RWPE2 (cell line): Measurements from ENCODE around the gene WDR93.

Experiments used
- ATAC-seq: fragments of 200-7000 bp; cut with Tn5 transposase; 3 replicates; pipeline ENCODE4 v1.9.1; 2021; ENCODE audit warnings: low read depth
- DNase-seq: peaks from one replicate; pipeline ENCODE4 v3.0.0-alpha.2; 2020; ENCODE audit warnings: low spot score
- H3K27ac ChIP-seq: fragments of 450-650 bp; 2 replicates; pipeline ENCODE4 v1.5.1; 2017; ENCODE audit warnings: mild to moderate bottlenecking; ENCODE audit not compliant: poor library complexity, severe bottlenecking
- H3K27me3 ChIP-seq: fragments of 250-450 bp; sonication (Bioruptor Pico); 2 replicates; pipeline ENCODE4 v1.5.1; 2021; ENCODE audit warnings: mild to moderate bottlenecking, moderate library complexity; ENCODE audit not compliant: insufficient read depth, poor library complexity, severe bottlenecking
- H3K36me3 ChIP-seq: fragments of 250-450 bp; sonication (Bioruptor Pico); 2 replicates; pipeline ENCODE4 v1.5.1; 2020; ENCODE audit warnings: low read depth, mild to moderate bottlenecking, moderate library complexity
- H3K4me1 ChIP-seq: fragments of 250-450 bp; sonication (Bioruptor Pico); 2 replicates; pipeline ENCODE4 v1.5.1; 2021; ENCODE audit warnings: mild to moderate bottlenecking, moderate library complexity; ENCODE audit not compliant: insufficient read depth, poor library complexity, severe bottlenecking
- H3K4me3 ChIP-seq: fragments of 250-450 bp; sonication (Bioruptor Pico); 2 replicates; pipeline ENCODE4 v1.5.1; 2021; ENCODE audit warnings: mild to moderate bottlenecking, moderate library complexity; ENCODE audit not compliant: severe bottlenecking
- H3K9me3 ChIP-seq: fragments of 250-450 bp; sonication (Bioruptor Pico); 2 replicates; pipeline ENCODE4 v1.5.1; 2021; ENCODE audit warnings: mild to moderate bottlenecking, moderate library complexity; ENCODE audit not compliant: severe bottlenecking
- CTCF ChIP-seq: fragments of 450-650 bp; IDR thresholded peaks from one replicate; pipeline ENCODE4 v1.5.1; 2017; ENCODE audit warnings: mild to moderate bottlenecking, moderate library complexity; ENCODE audit not compliant: poor library complexity, severe bottlenecking

The WDR93 gene

GRCh38 chr15:89669309-89669865 lies 21.2 kb upstream of the WDR93 start:
- no peak for TF ChIP-seq CTCF
- Histone ChIP-seq H3K27ac (no peak overlapping the region), H3K27me3 (no peaks in the 10 kb centered on the region), H3K4me1 (peaks cover 6% of the 10 kb centered on the region), H3K36me3 (no peaks in the 10 kb centered on the region), H3K9me3 (no peaks in the 10 kb centered on the region), H3K4me3 (no peak overlapping the region)
- DNase-seq, result no peak
- no peak for ATAC-seq

GRCh38 chr15:89669941-89670340 lies 20.7 kb upstream of the WDR93 start:
- H3K4me3 ChIP-seq, result no peak overlapping the region
- H3K27me3 ChIP-seq, result no peaks in the 10 kb centered on the region

GRCh38 chr15:89670971-89671560 lies 19.5 kb upstream of the WDR93 start:
- H3K4me1 ChIP-seq, result no peaks in the 10 kb centered on the region
- no peak overlapping the region for H3K27ac ChIP-seq
- DNase-seq (no peak), ATAC-seq (no peak)
- H3K4me3 ChIP-seq, result no peak overlapping the region
- no peaks in the 10 kb centered on the region for H3K36me3 ChIP-seq
- H3K9me3 ChIP-seq, result no peaks in the 10 kb centered on the region
- no peak for TF ChIP-seq CTCF
- no peaks in the 10 kb centered on the region for H3K27me3 ChIP-seq

More at GRCh38 chr15:89669941-89670340, 20.7 kb upstream of the WDR93 start:
- ATAC-seq, result no peak
- no peak for TF ChIP-seq CTCF
- DNase-seq, result no peak
- Histone ChIP-seq H3K4me1 (peaks cover 4% of the 10 kb centered on the region), H3K9me3 (no peaks in the 10 kb centered on the region), H3K36me3 (no peaks in the 10 kb centered on the region), H3K27ac (no peak overlapping the region)

- no peak for ATAC-seq
- no peak for TF ChIP-seq CTCF
- no peak overlapping the region for H3K27ac ChIP-seq
- no peak for DNase-seq
- no peaks in the 10 kb centered on the region for H3K9me3 ChIP-seq
- H3K36me3 ChIP-seq, result no peaks in the 10 kb centered on the region
- no peaks in the 10 kb centered on the region for H3K4me1 ChIP-seq
- no peak overlapping the region for H3K4me3 ChIP-seq
- no peaks in the 10 kb centered on the region for H3K27me3 ChIP-seq
These were observed 18.9 kb upstream of the WDR93 start for GRCh38 chr15:89671687-89672086.
